Neural cell (in vitro differentiated cells): Measurements from ENCODE around the gene RHEBL1. TPM values are rescaled to one million over a fixed set of nuclear protein-coding genes. Genes with fewer than 3 reads are reported as not detected.

Experiments
- H2AFZ ChIP-seq: fragments of 200-600, 300-800 bp; sonication (generic), shearing (Covaris generic); 2 replicates; pipeline ENCODE4 v1.6.0; 2014; ENCODE audit warnings: low read depth, mild to moderate bottlenecking, antibody characterized with exemption, low read length, moderate library complexity
- H3F3A ChIP-seq: fragments of 200-600 bp; shearing (Covaris generic); 2 replicates; pipeline ENCODE4 v1.6.1; 2016; ENCODE audit warnings: mild to moderate bottlenecking, moderate library complexity, mixed read lengths, antibody characterized with exemption, low read length; ENCODE audit not compliant: insufficient read depth, poor library complexity, severe bottlenecking
- H3K27ac ChIP-seq: fragments of 200-600, 300-800 bp; sonication (generic), shearing (Covaris generic); 2 replicates; pipeline ENCODE4 v1.5.1; 2014; ENCODE audit warnings: mild to moderate bottlenecking, low read length, moderate library complexity
- H3K27me3 ChIP-seq: fragments of 300-800, 200-600 bp; sonication (generic), shearing (Covaris generic); 2 replicates; pipeline ENCODE4 v1.6.0; 2014; ENCODE audit warnings: mild to moderate bottlenecking, low read depth, low read length, moderate library complexity; ENCODE audit not compliant: insufficient read depth
- H3K36me3 ChIP-seq: fragments of 300-800, 200-600 bp; sonication (generic), shearing (Covaris generic); 2 replicates; pipeline ENCODE4 v1.5.1; 2014; ENCODE audit warnings: mild to moderate bottlenecking, antibody characterized with exemption, low read length, moderate library complexity; ENCODE audit not compliant: insufficient read depth
- H3K4me2 ChIP-seq: fragments of 300-800, 200-600 bp; sonication (generic), shearing (Covaris generic); 2 replicates; pipeline ENCODE4 v1.6.0; 2014; ENCODE audit warnings: mild to moderate bottlenecking, low read length
- H3K4me3 ChIP-seq: fragments of 300-800, 200-600 bp; sonication (generic), shearing (Covaris generic); 2 replicates; pipeline ENCODE4 v1.5.1; 2014; ENCODE audit warnings: mild to moderate bottlenecking, low read length, moderate library complexity
- H3K79me2 ChIP-seq: fragments of 200-600 bp; shearing (Covaris generic); replicated peaks from 2 replicates; pipeline ENCODE4 v1.6.0; 2014; ENCODE audit warnings: mild to moderate bottlenecking, low read length, moderate library complexity; ENCODE audit not compliant: insufficient read depth
- H3K9ac ChIP-seq: fragments of 300-800, 200-600 bp; sonication (generic), shearing (Covaris generic); 2 replicates; pipeline ENCODE4 v1.6.1; 2016; ENCODE audit warnings: mild to moderate bottlenecking, low read length, mixed read lengths
- H3K9me2 ChIP-seq: fragments of 200-600 bp; shearing (Covaris generic); 2 replicates; pipeline ENCODE4 v1.6.1; 2016; ENCODE audit warnings: mild to moderate bottlenecking, low read length, mixed read lengths; ENCODE audit not compliant: insufficient read depth
- H3K9me3 ChIP-seq: fragments of 200-600, 300-800 bp; sonication (generic), shearing (Covaris generic); 2 replicates; pipeline ENCODE4 v1.6.1; 2016; ENCODE audit warnings: mild to moderate bottlenecking, mixed run types, low read length, moderate library complexity, mixed read lengths
- H4K20me1 ChIP-seq: fragments of 200-600 bp; shearing (Covaris generic); 2 replicates; pipeline ENCODE4 v1.6.1; 2016; ENCODE audit warnings: mild to moderate bottlenecking, mixed run types; ENCODE audit not compliant: insufficient read depth
- CTCF ChIP-seq: fragments of 450-650 bp; IDR thresholded peaks from 2 replicates; pipeline ENCODE4 v1.5.1; 2014; ENCODE audit warnings: antibody characterized with exemption, mild to moderate bottlenecking, moderate library complexity; ENCODE audit not compliant: poor library complexity, severe bottlenecking
- EP300 ChIP-seq: fragments of 450-650 bp; conservative IDR thresholded peaks from 2 replicates; pipeline ENCODE4 v1.6.1; 2014; ENCODE audit warnings: antibody characterized with exemption, mild to moderate bottlenecking, moderate library complexity; ENCODE audit not compliant: poor library complexity, severe bottlenecking
- EZH2 ChIP-seq: fragments of 200-600, 300-800 bp; shearing (Covaris generic), sonication (generic); IDR thresholded peaks from 2 replicates; pipeline ENCODE4 v1.6.1; 2014; ENCODE audit warnings: antibody characterized with exemption, low read length, borderline replicate concordance, mild to moderate bottlenecking; ENCODE audit not compliant: insufficient read depth, poor library complexity, severe bottlenecking
- MXI1 ChIP-seq: fragments of 450-650 bp; conservative IDR thresholded peaks from 2 replicates; pipeline ENCODE4 v1.6.1; 2014; ENCODE audit warnings: antibody characterized with exemption, mild to moderate bottlenecking; ENCODE audit not compliant: poor library complexity, severe bottlenecking
- POLR2AphosphoS5 ChIP-seq: IDR thresholded peaks from 2 replicates; pipeline ENCODE4 v1.6.1; 2012
- RAD21 ChIP-seq: fragments of 450-650 bp; conservative IDR thresholded peaks from 2 replicates; pipeline ENCODE4 v1.6.1; 2014; ENCODE audit warnings: antibody characterized with exemption, mild to moderate bottlenecking, moderate library complexity
- REST ChIP-seq: IDR thresholded peaks from 2 replicates; pipeline ENCODE4 v1.6.1; 2012; ENCODE audit warnings: borderline replicate concordance
- SMC3 ChIP-seq: fragments of 450-650 bp; conservative IDR thresholded peaks from 2 replicates; pipeline ENCODE4 v1.6.1; 2014; ENCODE audit warnings: antibody characterized with exemption, mild to moderate bottlenecking, moderate library complexity; ENCODE audit not compliant: poor library complexity
- TAF1 ChIP-seq: IDR thresholded peaks from 2 replicates; pipeline ENCODE4 v1.6.1; 2012; ENCODE audit warnings: low read depth
- polyA plus RNA-seq: library from polyadenylated mRNA; depleted of rRNA; stranded (reverse); fragments of >200 nt; gene quantifications from 2 replicates; pipeline ENCODE4 v1.2.3, GENCODE V29; 2014

The RHEBL1 gene
- polyA plus RNA-seq, 1 donor from 2014 or later, result 0.68 TPM

GRCh38 chr12:49097381-49097780 is 27.6 kb upstream of the RHEBL1 start:
- no peaks in the 10 kb centered on the region for H3F3A ChIP-seq
- H3K9me3 ChIP-seq, result no peaks in the 10 kb centered on the region
- no peak overlapping the region for H2AFZ ChIP-seq
- H3K36me3 ChIP-seq, result peaks cover 16% of the 10 kb centered on the region
- H3K4me2 ChIP-seq, result no peak overlapping the region
- peaks cover 28% of the 10 kb centered on the region for H3K27me3 ChIP-seq
- no peak overlapping the region for H3K9ac ChIP-seq
- H3K27ac ChIP-seq, result no peak overlapping the region
- no peak overlapping the region for H3K4me3 ChIP-seq
- H3K79me2 ChIP-seq, result no peaks in the 10 kb centered on the region
- TF ChIP-seq EP300, result no peak
- TF ChIP-seq SMC3, result no peak
- TF ChIP-seq RAD21, result no peak
- no peak for TF ChIP-seq REST
- H4K20me1 ChIP-seq, result no peaks in the 10 kb centered on the region
- no peaks in the 10 kb centered on the region for H3K9me2 ChIP-seq

DNA sequence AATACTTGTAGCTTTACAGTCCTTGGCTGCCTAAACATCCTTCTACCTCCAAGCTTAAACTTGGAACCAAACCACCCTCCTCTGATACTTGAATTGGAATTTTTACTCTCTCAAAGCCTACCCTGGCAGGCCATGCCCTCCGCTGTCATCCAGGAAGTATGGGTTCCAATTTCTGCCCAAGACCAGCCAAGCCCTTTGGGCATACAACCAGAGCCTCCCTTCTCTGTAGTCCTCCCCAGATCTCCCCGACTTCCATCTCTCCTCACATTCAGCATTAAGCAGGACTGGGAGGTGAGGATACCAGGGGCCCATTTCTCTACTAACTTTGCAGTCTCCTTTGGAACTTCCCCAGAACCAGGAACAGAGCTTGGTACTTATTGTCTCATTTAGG is 25.2 kb upstream of the RHEBL1 start:
- no peak overlapping the region for H3K27ac ChIP-seq
- H3K4me3 ChIP-seq, result no peak overlapping the region

More for the DNA sequence above, 25.2 kb upstream of the RHEBL1 start:
- H3K4me2 ChIP-seq, result no peak overlapping the region
- H2AFZ ChIP-seq, result no peak overlapping the region
- H3K27me3 ChIP-seq, result peaks cover 52% of the 10 kb centered on the region
- H3K79me2 ChIP-seq, result no peaks in the 10 kb centered on the region
- no peaks in the 10 kb centered on the region for H4K20me1 ChIP-seq
- no peak for TF ChIP-seq TAF1
- no peak for TF ChIP-seq EZH2
- TF ChIP-seq SMC3, result no peak
- TF ChIP-seq RAD21, result no peak
- no peak for TF ChIP-seq REST
- TF ChIP-seq EP300, result no peak
- no peak for TF ChIP-seq POLR2AphosphoS5
- TF ChIP-seq CTCF, result no peak
- no peak for TF ChIP-seq MXI1
- H3K9me2 ChIP-seq, result no peaks in the 10 kb centered on the region
- H3K36me3 ChIP-seq, result peaks cover 7% of the 10 kb centered on the region
- H3K9ac ChIP-seq, result no peak overlapping the region
- H3F3A ChIP-seq, result no peaks in the 10 kb centered on the region
- no peaks in the 10 kb centered on the region for H3K9me3 ChIP-seq
